GM21381 (cell line): ENCODE results near the gene ANTXRL.
"Not testable (repeated sequence)": the region's sequence is repeated elsewhere in the genome, so short reads cannot be mapped to it uniquely, and the experiment has no call there.

ENCODE experiments used
- ATAC-seq: cut with Tn5 transposase; IDR thresholded peaks from one replicate; pipeline ENCODE4 v1.9.1; 2021; ENCODE audit warnings: mild to moderate bottlenecking, moderate library complexity; ENCODE audit not compliant: unreplicated experiment

Gene ANTXRL

DNA sequence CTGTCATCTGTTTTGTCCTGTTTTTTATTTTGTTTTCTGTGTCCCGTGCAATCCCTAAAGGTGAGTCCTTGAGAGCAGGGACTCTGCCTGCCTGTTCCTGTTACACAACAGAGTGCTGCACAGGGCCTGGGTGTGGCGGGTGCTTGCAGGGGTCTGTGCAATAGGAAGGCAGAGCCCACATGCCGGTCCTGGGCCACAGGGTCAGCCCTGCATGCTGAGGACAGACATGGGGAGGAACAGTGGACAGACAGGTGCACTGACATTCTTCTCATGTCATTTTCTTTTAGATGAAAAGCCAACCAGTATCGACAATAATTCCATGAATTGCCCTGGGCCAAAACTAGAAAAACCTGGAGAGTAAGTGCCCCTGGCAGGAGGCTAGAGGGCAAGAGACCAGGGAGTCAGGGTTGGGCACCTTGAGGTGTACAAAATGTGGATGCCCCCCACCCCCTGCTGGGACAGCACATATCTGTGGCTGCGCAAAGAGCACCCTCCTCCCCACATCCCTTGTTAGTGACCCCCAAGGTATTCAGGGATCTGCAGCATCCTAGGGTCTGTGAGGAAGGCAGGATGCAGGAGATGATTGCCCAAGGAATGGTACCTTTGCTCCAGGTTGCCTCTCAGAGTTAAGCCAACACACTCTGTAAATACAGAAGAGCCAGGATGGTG is 19.9 kb downstream of the ANTXRL start:
- ATAC-seq = no peak

DNA sequence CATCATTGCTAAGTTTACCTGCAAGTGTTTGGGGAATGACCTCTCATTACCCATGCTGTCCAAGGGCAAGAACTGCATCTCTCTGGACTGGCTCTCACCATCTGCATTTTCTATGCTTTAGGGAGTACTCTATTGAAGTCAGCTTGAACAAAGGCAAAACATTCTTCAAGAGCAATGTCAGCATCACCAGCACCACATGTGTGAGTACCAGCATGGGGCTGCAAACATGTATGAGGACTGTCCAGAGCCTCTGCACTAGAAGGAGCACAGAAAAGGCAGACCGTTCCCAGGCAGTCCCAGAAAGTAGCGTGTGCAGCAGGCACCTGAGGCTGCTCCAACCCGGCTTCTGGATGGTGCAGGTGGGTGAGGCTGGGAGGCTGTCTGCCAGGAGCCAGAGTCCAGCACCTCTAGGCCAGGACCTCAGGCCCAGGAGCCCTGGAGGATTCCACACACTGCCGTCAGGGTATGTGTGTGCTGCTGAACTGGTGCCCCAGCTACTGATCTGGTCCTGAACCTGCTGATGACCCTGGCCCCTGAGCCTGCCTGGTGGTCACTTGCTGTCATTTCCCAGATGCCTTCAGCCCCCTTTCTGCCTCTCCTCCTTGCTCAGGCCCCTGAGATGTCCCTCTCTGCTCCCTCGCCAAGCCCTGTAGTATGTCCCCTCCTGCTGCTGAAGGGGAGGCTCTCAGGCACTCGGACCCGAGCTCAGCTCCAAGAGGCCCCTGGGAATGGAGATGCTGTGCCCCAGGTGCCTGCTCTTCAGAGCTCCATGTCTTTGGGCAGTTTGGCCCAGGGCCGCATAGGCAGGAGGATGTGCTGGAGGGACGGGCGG is 20.7 kb downstream of the ANTXRL start:
- no peak for ATAC-seq

DNA sequence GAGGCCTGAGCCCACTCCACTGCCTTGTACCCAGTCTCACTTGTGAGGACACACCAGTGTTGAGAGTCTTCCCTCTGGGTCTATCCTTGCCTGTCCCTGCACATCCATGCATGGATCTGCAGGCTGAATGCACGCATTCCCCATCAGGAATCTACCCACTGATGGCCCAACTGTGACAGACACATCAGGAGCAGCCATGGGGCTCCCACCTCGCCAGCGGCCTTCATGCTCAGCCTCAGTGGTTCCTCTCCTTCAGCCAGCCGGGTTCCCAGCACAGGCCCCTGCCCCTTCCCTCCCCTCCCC is 21.3 kb downstream of the ANTXRL start:
- ATAC-seq = no peak

DNA sequence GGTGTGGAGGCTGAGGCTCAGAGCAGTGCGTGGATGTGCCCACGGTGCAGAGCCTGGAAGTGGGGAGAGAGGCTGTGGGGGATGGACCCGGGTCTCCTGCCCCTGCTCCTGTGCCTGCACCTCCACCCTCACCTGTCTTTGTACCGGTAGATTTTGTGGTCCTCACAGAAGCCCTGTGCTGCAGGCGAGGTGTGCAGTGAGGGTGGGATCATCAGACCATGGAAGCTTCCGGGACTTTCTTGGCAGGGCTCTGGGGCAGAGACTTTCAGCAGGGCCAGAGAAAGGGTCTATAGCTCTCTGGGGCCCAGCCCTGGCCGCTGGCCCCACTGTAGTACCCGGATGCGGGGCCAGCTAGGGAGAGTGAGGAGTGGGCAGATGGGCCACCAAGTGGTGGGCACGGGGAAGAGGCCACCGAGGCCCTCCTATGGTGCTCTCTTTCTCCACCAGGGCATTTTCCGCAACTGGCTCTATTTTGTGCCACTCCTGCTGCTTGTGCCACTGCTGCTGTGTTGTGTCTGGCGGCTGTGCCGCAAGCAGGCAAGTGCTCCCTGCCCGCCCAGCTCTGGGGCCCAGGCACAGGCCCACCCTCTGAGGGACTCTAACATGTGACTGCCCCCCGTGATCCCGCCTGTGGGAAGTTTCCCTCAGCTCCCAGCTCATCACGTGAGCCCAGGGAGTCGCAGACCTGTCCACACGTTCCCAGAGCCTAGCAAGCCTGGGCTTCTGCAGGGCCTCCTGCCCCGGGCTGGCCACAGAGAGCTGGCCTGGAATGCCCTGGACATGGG is 22.1 kb downstream of the ANTXRL start:
- no peak for ATAC-seq

DNA sequence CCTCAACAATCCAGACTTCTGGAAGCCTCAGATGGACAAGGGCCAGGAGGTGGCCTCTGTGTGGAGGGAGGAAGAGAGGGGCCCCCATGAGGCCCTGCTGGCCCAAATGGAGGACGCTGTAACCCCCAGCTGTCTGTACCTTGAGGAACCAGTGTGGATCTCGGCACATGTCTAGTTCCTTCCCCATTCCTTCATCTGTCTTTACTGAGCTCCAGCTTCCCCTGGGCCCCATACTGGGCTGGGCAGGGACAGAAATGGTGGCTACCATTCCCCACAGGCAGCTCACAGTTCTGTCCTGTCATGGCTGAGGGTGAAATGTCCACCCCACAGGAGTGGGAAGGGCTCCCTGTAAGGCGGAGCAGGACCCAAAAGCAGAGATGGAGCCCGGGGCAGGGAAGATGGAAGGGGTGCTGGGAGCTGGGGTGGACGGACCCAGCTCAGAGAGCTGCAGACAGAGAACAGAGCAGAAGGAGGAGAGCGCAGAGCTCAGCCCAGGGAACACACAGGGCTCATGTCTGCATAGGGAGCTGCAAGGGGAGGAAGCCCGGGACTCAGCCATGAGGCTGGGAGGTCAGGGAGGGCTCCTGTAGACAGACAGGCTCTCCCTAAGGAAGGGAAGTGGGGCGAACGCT is 22.8 kb downstream of the ANTXRL start:
- no peak for ATAC-seq

DNA sequence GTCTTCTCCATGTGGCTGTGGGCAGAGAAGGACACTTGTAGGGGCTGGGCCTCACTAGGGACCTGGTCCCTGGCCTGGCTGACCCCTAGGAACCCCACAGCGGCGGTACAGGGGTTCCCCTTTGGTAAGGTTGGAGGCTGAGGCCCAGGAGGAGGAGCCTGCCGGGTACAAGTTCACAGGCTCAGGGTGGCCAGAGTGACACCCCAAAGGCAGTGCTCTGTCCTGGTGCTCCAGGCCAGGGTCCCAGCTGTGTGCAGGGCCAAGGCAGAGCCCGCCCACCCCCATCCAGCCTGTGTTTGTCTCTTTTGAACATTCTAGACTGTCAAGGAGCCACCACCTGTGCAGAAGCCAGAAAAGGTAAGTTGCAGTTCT is 23.3 kb downstream of the ANTXRL start:
- ATAC-seq = no peak

DNA sequence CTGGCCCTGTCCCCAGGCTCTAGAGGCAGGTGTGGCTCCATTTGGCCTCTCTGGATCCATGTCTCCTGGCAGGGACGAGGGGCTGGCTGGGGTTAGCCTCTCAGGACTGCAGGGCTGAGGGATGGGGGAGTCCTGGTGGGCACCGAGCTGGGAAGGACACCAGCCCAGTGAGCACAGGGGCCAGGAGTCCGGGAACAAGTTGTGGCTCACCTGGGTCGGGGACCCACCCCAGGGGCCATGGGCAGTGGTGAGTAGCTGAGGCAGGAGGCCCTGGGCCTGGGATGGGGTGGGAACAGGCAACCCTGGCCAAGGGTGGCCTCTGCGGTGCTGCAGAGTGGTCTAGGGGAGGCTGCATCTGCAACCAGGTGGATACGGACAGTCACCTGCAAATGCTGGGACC is 24.1 kb downstream of the ANTXRL start:
- ATAC-seq = no peak

DNA sequence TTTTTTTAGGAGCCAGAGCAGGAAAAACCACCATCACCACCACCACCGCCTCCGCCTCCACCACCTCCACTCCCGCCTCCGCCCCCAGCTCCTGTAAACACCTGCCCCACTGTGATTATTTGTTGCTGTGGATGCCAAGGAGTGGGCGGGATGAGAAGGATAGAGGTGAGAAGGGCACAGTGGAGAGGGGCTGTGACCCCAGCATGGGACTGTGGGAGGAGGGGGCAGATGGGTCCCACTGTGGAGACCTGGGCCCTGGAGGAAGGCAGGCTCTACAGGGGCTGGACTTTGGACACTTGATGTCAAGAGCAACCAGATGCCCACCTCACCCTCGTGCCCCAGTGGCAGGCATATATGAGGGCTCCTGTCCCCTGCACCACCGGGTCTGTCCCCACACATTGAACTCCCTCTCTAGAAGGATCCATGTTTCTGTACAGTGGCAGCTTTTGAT is 24.7 kb downstream of the ANTXRL start:
- no peak for ATAC-seq

DNA sequence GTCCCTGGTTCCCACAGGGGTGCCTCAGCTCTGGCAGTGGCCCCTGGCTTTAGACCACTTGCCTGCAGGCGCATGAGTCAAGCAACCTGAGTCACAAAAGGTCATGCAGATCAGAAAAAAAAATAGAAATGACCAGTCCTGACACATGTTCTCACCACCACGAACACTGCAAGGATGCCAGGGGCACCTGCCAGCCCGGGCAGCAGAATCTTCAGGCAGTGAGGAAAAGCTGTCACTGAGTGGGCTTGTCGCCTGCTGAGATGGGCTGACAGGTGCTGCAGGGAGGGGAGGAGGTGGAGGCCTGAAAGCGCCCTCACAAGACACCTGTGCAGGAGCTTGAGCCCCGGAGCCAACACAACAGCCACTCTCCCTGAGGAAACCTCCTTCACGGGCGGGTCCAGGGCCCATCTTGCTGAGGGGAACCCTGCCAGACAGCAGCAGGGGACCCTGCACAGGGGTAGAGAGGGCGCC is 25.2 kb downstream of the ANTXRL start:
- ATAC-seq = not testable (repeated sequence)

DNA sequence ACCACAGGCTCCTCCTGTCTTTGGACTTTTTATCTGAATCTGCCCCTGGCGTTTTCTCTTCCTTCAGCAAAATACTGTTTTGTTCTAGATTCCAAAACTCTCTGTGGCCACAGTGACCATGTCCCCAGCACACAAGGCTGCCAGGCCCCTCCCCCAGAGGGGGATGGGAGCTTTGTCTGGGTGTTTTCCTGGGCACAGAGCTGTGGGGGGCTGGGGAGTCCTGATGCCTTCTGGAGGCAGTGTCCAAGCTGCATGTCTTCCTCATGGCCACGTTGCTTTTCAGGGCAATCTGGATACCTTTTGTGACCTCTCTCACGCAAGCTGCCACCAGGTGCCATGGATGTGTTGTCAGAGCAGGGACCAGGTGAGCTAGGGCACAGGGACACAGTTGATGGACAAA is 26.2 kb downstream of the ANTXRL start:
- ATAC-seq = no peak

DNA sequence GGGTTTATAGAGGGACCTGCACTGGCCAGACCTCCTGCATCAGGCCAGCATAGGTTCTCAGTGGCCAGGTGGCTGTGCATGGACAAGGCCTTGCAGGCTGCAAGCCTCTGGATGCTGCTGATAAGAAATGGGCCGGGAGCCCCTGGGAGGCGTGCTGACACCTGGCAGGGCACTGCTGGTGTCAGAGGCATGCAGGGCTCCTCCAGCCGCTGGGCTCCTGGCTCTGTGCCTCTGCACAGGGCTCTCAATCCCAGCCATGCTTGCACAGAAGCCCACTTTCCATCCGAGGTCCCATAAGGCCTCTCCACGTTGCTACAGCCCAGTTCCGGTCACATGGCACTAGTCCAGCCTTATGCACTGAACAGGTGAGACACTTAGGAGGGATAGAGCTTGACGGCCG is 27.3 kb downstream of the ANTXRL start:
- no peak for ATAC-seq

DNA sequence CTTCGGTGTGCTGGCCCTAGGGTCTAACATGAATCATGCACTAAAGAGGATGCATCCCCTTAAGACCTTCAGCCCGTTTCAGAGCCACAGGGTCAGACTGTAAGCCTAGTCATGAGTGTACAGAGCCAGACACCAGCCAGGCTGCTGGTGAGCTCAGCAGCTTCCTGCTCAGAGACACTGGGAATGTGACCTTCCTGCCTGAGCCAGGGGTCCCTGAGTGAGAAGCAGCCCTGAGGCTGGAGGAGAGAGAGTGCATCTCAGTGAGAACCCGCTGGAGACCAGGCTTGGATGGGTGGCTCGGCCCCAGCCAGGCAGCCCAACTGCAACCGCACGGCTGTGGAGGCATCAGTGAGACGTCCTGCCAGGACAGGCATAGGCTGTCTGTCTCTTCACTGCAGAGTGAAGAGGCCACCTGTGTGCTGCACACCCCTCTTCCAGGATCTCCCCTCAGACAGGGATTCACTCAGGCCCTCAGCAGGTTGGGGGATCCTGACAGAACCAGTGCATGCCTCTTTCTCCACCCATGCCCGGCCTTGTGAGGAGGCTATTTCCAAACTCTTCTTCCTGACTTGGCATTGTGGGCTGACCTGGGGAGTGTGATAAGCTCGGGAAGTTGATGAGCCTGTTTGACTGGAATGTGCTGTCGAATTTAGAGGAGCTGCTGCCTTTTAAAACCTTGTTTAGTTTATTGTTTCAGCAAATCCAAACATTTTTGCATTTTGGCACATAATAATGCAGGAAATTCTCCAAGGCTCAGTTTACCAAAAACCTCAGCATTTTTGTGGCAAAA is 28.5 kb downstream of the ANTXRL start:
- ATAC-seq = not testable (repeated sequence)

DNA sequence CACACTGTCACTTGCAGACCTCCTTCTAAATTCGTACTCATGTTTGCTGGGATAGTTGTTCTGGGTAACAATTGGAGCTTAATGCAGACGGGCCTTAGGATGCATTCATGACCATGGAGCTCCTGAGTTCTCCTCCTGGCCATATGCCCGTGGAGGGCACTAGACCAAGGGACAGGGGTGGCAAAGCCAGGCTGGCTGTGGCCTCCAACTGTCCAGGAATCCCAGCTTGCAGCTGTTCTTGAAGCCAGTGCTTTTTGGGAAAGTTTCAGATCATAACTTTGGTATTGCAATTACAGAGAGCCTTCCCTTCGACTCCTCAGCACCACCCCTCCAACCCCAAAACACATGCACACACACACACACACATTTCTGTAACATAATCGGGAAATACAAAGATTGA is 30.6 kb downstream of the ANTXRL start:
- no peak for ATAC-seq

DNA sequence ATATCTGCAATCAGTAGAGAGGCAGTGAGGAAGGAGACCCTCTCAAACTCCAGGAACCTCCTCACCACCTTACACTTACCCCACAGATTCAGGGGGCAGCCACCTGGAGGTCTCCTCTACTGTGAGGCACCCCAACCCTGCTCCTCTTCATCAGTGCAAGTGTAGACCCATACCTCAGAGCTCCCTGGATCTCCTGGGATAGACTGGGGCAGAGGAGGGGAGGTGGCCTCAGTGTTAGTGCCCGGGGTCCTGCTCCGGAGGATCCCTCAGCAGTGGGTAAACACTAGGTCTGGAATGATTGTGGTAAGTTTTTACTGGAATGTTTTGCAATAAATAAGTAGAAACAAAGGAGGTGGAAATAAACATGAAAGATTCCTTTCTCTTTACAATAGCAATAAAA is 31.1 kb downstream of the ANTXRL start:
- no peak for ATAC-seq

DNA sequence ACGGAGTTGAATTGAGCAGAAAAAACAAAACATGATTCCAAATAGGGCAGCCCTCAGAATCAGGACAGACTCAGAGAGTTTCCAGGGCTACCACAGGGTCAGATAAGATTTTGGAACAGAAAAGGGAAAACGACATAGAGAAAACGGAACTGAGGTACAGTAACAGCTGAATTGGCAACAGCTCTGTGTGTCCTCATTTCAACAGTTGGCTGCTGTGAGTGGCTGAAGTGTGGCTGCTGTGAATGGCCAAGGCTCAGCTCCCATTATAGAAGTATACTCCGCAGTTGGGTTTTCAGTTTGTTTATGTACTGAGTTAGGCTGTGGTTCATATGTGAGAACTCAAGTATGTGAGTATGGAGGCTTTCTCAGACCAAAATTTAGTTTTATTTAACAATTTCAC is 32.0 kb downstream of the ANTXRL start:
- ATAC-seq = no peak

DNA sequence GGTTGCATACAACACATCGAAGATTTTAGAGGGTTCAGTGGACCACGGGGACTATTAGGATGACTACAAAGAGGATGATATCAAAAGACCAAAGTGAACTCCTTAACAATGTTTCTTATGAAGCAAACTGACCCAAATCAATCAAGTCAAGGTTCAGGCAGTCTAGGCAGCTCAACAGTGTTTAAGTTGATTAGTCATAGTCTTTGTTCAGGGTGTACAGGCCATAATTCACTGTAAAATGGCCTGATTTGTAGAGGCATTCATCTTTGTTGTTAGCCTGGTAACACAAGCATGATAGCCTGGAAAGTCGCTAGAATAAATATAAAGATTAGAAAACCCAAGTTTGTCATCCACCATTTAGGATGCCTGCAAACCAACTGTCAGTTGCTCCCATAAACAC is 32.6 kb downstream of the ANTXRL start:
- ATAC-seq = no peak

DNA sequence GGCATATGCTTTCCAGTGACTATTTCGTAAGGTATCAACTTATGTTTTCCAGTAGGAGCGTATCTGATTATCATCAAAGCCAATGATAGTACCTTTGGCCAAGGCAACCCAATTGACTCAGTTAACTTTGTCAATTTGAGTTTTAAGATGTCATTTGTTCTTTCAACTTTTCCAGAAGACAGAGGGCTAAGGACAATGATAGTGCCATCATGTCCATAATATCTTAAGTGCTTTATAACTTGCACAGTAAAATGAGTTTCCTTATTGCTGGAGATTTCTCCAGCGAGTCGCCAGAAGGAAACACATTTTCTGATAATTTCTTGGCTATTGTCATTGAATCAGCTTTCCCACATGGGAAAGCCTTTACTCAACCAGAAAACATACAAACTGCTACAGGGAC is 35.0 kb downstream of the ANTXRL start:
- no peak for ATAC-seq

DNA sequence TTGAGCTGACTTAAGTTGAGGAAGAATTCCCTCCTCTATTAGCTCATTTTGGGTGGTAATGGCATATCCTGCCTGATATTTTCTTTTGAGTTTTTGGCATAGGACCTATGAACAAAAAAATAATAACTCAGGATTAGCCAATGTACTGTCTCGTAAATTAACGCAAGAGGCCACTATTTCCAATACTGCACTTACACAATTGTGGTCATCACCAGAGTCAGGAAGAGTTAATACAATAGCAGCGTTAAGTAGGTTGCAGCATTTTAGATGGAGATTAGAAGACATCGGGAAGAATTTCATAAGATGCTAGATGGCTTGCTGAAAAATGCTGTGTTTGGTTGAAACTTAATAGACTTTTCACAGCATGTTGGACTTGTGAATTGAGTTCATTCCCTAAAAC is 36.4 kb downstream of the ANTXRL start:
- no peak for ATAC-seq

DNA sequence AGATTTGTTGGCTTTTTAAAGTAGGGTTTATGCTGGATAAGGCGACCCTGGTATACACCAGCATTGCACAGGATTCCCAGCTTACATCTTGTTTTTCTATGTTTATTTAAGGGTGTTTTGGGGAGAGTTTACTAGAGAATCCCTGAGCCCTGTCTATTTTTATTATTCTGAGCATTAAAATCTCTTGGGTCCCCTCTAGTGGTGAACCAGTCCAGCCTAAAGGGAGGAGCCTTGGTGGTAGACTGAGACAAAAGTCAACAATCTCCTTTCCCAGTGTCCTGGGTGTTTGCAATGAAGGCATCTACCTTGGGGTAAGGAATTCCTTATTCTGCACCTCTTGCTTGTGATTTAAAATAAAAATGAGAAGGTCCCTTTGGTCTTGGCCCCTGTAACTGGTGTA is 38.2 kb downstream of the ANTXRL start:
- ATAC-seq = no peak

DNA sequence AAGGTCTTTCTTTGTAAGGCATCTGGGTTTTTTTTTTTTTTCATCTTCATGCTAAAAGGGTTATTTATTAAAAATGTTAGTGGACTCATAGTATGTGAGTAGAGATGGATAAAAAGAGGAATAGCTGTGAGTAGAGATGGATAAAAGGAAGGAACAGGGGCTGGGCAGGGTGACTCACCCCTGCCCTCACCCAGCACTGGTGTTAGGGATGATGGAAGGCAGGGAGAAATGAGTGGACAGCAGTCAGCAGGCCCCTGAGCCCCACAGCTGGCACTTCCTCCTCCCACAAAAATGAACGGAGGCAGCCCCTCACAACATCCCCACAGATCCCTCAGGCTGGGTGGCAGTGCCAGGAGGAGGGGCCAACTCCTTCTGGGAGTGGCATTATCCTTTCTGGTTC is 39.3 kb downstream of the ANTXRL start:
- ATAC-seq = no peak

DNA sequence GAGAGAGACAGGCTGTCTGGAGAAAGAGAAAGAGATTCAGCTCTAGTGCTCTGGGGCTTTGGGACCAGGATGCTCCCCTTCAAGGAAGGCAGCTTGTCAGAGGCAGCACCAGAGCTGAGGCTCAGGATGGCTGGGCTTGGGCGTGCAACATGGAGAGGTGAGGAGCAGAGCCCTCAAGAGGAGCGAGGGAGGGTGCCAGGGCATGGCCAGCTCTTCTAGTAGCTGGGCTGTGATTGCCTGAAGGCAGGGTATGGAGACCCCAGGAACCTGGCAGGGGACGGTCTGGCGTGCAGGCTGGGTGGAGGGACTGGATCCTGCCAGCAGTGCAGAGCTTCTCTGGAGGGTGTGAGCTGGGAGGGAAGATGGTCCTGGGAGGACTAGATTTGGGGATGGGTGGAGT is 40.2 kb downstream of the ANTXRL start:
- no peak for ATAC-seq
